ENCODE data around the gene BEST1.

DNA sequence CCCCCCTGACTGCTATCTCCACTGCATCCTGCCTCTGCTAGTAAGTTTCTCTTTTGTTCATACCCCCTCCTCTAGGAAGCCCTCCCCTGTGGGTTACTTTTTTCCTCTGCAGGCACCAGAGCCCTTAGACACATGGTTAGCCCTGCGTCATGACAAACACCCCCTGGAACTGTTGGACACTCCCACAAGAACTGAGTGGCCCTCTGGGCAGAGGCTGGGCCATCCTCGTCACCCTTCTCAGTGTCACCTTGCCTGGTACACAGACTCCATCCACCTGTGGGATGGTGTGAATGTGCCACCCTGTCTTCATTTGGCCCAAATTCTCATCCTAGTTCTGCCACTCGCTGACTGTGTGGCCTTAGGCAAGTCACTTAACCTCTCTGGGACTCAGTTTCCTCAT lies 28.7 kb upstream of the BEST1 start:
- TF ChIP-seq, protein P1, sequence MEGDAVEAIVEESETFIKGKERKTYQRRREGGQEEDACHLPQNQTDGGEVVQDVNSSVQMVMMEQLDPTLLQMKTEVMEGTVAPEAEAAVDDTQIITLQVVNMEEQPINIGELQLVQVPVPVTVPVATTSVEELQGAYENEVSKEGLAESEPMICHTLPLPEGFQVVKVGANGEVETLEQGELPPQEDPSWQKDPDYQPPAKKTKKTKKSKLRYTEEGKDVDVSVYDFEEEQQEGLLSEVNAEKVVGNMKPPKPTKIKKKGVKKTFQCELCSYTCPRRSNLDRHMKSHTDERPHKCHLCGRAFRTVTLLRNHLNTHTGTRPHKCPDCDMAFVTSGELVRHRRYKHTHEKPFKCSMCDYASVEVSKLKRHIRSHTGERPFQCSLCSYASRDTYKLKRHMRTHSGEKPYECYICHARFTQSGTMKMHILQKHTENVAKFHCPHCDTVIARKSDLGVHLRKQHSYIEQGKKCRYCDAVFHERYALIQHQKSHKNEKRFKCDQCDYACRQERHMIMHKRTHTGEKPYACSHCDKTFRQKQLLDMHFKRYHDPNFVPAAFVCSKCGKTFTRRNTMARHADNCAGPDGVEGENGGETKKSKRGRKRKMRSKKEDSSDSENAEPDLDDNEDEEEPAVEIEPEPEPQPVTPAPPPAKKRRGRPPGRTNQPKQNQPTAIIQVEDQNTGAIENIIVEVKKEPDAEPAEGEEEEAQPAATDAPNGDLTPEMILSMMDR (IDR thresholded peaks at IDR 0.05), result no peak
- no peak for TF ChIP-seq POLR2AphosphoS5 (IDR thresholded peaks at IDR 0.05)
